ENCODE measurements around the gene CNTNAP5.

The CNTNAP5 gene

DNA sequence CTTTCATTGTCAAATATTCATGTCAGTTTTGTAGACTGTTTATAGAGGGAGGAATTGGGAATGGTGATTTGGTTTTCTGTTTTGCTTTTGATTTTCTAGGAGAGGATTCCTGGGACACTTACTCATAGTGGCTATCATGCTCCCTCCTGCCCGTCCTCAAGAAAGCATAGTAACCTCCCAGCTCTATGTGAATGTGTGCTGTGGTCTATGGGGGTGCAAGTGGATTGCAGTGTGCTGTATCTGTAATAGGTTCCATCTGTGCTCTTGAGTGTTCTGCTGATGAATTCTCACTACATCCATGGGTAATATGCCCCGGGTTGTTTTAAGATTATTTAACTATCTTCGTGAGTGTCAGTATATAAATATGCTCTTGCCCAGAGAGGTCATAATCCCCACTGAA, 811.3 kb downstream of the CNTNAP5 start:
- no peak for DNase-seq

DNA sequence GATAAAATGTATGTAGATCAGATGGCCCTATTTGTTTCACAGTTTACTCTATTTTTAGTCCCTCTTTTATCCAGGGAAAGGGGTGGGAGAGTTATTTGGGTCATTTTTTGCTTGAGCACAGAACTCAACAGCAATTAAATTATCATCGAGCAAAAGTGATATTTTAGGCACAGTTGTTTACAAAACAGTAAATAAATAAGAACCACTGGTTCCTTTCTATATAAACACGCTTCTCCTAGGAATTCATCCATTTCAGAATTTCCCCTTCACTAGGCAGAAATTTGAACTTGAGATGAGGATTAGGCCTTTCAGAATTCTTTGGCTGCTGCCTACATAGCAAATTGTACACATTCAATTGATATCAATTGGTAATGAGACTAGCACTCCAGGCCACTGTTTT, 812.4 kb downstream of the CNTNAP5 start:
- no peak for DNase-seq

- DNase-seq, result no peak
Observed at GRCh38 chr2:124838406-124838805, 813.3 kb downstream of the CNTNAP5 start.

DNA sequence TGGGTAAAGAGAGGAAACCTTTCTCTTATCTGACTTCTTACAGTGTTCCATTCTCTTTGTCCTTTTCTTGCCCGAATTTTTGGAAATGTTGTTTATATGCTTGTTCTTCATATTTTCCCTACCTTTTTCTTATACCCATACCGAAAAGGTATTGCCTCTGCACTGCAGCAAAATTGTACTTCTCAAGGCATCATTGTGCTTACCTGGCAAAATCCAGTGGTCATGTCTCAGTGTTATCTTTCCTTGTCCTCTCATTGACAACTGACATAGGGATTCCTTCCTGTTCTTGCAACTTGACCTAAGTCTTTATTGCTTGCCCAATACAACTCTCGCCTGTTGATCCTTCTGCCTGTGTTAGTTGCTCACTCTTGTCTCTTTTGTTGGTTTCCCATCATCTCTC, 842.2 kb downstream of the CNTNAP5 start:
- no peak for DNase-seq

- DNase-seq, result no peak
Observed at GRCh38 chr2:124874219-124874618, 849.1 kb downstream of the CNTNAP5 start.

DNA sequence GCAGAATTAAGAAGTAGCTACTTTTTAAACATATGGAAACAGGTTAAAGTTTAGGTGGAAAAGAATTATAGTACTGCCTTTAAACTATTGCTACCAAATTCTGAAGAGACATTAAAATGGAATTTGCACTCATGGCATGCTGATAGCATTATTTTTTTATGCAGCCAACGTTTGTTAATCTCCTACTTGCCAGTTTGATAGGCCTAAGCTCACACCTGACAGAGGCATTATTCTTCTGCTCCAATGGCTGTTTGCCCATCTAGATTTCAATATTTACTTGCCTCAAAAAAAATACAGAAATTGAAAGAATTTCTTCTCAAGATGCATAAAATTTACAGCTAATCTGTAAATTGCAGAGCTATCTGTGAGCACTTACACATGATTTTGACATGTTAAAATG, 849.6 kb downstream of the CNTNAP5 start:
- DNase-seq, result no peak

DNA sequence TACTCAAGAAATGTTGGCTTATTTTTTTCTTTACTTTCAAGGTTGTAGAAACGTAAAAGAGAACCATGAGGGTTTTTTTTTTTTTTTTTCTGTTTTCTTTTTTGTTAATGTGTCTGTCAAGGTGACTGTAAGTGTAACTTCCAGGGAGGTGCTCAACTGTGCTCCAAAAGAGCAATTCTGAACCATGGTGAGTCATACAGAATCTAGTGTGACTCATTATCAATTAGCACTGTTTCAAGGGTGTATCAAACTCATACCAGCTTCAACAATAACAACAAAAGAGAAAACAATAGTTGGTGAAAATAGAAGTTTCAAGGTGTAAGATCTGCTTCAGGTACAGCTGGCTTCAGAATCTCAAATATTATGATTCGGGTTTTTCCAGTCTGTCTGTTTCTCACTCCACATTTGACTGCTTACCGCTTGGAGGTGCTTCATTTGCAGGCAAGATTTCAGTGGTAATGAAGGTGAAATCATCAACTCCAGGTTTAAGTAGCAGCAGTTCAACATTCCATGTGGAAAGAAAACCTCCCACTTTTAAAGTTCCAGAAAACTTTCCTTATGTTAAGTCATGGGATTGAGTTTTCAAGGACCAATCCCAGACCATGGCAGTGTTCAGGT, 850.6 kb downstream of the CNTNAP5 start:
- no peak for DNase-seq

GRCh38 chr2:124877141-124877577, 852.1 kb downstream of the CNTNAP5 start:
- DNase-seq, result no peak

- no peak for DNase-seq
Observed at GRCh38 chr2:124879640-124880039, 854.6 kb downstream of the CNTNAP5 start.

DNA sequence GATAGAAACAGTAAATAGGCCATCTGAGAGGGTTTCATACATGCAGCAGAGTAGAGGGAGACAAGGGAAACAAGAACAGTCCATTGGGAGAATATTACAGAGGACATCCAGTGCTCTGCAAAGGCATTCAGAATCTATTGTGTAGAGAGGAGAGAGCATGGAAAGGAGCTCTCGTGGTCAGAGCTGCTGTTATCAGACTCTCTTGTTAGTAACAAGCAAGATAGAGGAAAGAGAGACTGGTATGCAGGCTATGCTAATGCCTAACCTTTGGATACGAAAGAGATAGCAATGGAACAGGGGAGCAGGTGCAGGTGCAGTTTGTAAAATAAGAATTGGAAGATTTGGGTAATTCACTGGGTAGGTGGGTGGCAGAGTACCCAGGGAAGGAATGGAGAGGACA, 855.9 kb downstream of the CNTNAP5 start:
- DNase-seq, result no peak

- no peak for DNase-seq
Observed at GRCh38 chr2:124882423-124882822, 857.3 kb downstream of the CNTNAP5 start.

GRCh38 chr2:124883595-124883994, 858.5 kb downstream of the CNTNAP5 start:
- DNase-seq, result no peak

DNA sequence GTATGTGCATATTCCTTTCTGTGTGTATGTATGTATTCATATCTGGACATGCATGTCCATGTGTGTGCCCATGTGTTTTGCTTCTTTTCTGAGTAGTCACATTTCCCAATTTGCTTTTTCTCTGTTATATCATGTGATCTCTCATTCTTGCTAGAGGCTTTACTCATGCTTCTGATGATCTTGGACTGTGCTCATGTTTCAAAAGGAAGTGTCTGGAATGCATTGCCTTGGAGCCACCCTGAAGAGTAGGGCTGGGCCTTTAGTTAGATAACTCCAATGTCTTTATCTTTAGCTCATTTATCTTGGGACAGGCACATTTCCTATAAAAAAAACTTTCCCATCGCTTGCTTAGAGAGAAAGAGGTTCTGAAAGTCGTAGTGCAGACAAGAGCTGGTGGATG, 859.2 kb downstream of the CNTNAP5 start:
- DNase-seq, result no peak

DNA sequence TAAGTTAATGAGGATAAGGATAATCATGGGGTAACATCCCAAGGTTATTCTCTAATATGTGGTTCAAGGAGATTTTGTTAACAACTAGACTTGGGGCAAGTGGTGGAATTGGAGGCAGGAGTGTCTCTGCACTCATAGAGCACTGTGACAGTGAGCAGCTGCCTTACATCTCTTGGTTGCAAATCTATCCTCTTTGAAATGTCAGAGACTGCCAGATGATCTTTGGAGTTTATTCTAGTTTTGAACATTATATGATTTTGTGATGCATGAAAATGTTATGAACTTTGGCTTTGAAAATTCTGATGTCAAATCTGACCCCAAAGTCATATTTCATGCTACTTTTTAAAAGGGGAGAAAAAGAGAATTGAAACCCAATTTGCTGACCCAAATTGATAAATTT, 861.1 kb downstream of the CNTNAP5 start:
- DNase-seq, result no peak

DNA sequence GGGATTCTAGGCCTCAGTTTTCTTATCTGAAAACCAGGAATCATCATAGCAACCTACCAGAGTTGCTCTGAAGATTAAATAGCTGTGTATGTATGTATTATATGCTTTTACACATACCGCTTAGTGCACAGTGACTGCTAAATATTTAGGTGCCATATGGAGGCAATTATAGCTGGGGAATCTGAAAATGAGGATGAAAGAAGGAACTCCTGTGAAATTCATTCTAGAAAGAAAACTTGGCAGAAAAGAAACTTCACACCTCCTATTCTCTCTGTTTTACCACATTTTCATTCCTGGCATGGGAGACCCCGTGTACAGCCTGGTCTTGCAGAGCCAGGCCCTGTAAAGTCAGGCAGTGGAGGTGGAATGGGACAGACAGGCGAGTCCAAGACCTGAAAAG, 862.4 kb downstream of the CNTNAP5 start:
- DNase-seq, result no peak

GRCh38 chr2:124888431-124888830, 863.3 kb downstream of the CNTNAP5 start:
- no peak for DNase-seq

GRCh38 chr2:124894199-124894598, 869.1 kb downstream of the CNTNAP5 start:
- DNase-seq, result no peak

- DNase-seq, result no peak
Observed at GRCh38 chr2:124898827-124899226, 873.7 kb downstream of the CNTNAP5 start.

GRCh38 chr2:124908411-124908810, 883.3 kb downstream of the CNTNAP5 start:
- DNase-seq, result no peak

- no peak for DNase-seq
Observed at GRCh38 chr2:124911560-124911959, 886.5 kb downstream of the CNTNAP5 start.

DNA sequence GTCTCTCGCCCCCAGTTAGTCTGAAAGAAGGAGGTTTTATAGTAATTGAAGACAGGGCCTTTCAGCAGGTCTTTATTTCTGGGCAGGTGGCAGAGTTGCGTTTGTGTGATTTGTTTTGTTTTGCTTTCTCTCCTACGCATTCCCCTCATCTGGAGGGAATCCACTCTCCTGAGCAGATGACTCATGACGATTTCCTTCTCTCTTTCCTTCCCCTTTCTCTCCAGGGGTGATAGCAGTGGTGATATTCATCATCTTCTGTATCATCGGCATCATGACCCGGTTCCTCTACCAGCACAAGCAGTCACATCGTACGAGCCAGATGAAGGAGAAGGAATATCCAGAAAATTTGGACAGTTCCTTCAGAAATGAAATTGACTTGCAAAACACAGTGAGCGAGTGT, 888.8 kb downstream of the CNTNAP5 start:
- no peak for DNase-seq

DNA sequence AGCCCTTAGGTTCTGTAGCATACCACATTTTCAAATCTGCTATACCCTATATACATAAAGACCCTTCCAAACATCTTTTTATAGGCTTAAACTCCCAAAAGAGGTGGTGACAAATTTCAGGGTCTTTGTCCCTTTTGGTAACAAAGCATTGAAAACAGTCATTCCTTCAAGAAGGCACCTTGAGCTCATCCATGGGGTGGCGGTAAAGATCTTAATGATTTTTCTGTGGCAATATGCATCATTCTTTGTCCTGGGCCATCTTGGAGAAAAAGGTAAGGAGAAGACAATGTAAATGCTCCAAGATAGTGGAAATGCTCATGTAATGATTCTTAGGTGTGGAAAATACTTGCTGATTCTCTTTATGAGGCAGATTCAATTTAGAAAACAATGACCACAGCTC, 890.5 kb downstream of the CNTNAP5 start:
- DNase-seq, result no peak

DNA sequence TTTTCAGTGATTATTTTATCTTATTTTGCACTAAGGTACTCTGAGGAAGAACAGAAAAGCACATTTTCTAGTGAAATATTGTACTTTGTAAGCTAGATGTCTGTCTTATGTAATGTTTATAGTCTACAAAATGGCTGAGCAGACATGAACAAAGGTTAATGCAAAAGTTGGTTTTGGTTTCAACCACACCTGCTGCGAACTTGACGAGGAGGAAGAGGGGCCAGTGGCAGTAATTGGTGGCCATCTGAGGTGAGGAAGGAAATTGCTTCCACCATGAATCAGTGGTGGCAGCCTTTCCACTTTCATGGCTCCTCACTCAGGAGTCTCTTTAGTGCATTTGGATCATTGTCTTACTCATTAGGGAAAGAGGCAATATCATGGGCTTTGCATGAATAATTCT, 894.2 kb downstream of the CNTNAP5 start:
- DNase-seq, result no peak

- DNase-seq, result no peak
Observed at GRCh38 chr2:124920448-124920847, 895.4 kb downstream of the CNTNAP5 start.

GRCh38 chr2:124921191-124921590, 896.1 kb downstream of the CNTNAP5 start:
- no peak for DNase-seq

DNA sequence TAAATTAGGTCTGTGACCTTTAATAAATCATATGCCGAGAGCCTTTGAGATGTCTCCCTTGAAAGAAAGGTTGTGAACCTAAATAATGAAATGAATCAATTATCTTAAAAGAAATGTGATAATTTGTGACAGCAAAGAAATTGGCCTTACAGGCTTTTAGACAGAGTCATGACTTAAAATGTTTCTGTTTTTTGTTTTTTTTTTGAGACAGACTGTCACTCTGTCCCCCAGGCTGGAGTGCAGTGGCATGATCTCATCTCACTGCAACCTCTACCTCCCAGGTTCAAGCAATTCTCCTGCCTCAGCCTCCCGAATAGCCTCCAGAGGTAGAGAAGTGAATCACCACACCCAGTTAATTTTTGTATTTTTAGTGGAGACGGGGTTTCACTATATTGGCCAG, 898.0 kb downstream of the CNTNAP5 start:
- no peak for DNase-seq
